Caco-2 (cell line): ENCODE results near the gene P2RX1. TPM values are rescaled to one million over a fixed set of nuclear protein-coding genes. Genes with fewer than 3 reads are reported as not detected.

Experiments
- BruUV-seq: library from RNA; stranded (reverse); fragments of 400-500 nt; replicated peaks from 2 replicates; lab custom pipeline; 2021; lab: Mats Ljungman, UMichigan
- CTCF ChIA-PET: fragments of 300-600 bp; sonication (Branson Sonifier 250); formaldehyde crosslinking; loops from one replicate; lab custom pipeline; 2022; ENCODE audit warnings: antibody characterized with exemption; lab: Charles Lee
- POLR2A ChIA-PET: fragments of 300-600 bp; sonication (Branson Sonifier 250); formaldehyde crosslinking; loops from one replicate; lab custom pipeline; 2022; ENCODE audit warnings: antibody characterized with exemption; lab: Charles Lee
- DNase-seq, 2 experiments: peaks; one replicate each; pipeline versions ENCODE4 v3.0.0 to v3.0.0-alpha.2; 2020 to 2022
- H3K27me3 ChIP-seq: replicated peaks from 2 replicates; pipeline ENCODE4 v1.6.0; 2011; ENCODE audit warnings: low read length; ENCODE audit not compliant: control insufficient read depth, insufficient read depth
- H3K36me3 ChIP-seq: 2 replicates; pipeline ENCODE4 v1.5.1; 2011; ENCODE audit warnings: low read length; ENCODE audit not compliant: control insufficient read depth, insufficient read depth
- H3K4me1 ChIP-seq: fragments of 250-450 bp; sonication (Bioruptor Pico); 2 replicates; pipeline ENCODE4 v1.5.1; 2020; ENCODE audit warnings: mild to moderate bottlenecking
- H3K4me3 ChIP-seq: 2 replicates; pipeline ENCODE4 v1.5.1; 2011; ENCODE audit warnings: low read depth, mild to moderate bottlenecking, control low read depth, low read length
- H3K9me3 ChIP-seq: fragments of 250-450 bp; sonication (Bioruptor Pico); 2 replicates; pipeline ENCODE4 v1.5.1; 2020; ENCODE audit warnings: mild to moderate bottlenecking, moderate library complexity
- H3K27ac Mint-ChIP-seq: one replicate; pipeline ENCODE4 v1.8.0; 2022; ENCODE audit warnings: mixed read lengths; ENCODE audit not compliant: unreplicated experiment
- H3K27me3 Mint-ChIP-seq: one replicate; pipeline ENCODE4 v1.8.0; 2022; ENCODE audit warnings: mixed read lengths; ENCODE audit not compliant: insufficient read depth, unreplicated experiment
- H3K36me3 Mint-ChIP-seq: one replicate; pipeline ENCODE4 v1.8.0; 2022; ENCODE audit warnings: mild to moderate bottlenecking, mixed read lengths; ENCODE audit not compliant: insufficient read depth, unreplicated experiment
- H3K4me1 Mint-ChIP-seq: one replicate; pipeline ENCODE4 v1.8.0; 2022; ENCODE audit warnings: low read depth, mixed read lengths; ENCODE audit not compliant: unreplicated experiment
- H3K4me3 Mint-ChIP-seq: one replicate; pipeline ENCODE4 v1.8.0; 2022; ENCODE audit warnings: mild to moderate bottlenecking, moderate library complexity, mixed read lengths; ENCODE audit not compliant: unreplicated experiment
- H3K9me3 Mint-ChIP-seq: one replicate; pipeline ENCODE4 v1.8.0; 2022; ENCODE audit warnings: mixed read lengths; ENCODE audit not compliant: unreplicated experiment
- intact Hi-C: fragments of 100-400 bp; cut with micrococcal nuclease; formaldehyde crosslinking; loops from one replicate; pipeline ENCODE4 v1.10.0; 2022; ENCODE audit not compliant: unreplicated experiment
- total RNA-seq: library from RNA; stranded (reverse); gene quantifications from 2 replicates; pipeline ENCODE4 v1.2.3, GENCODE V29; 2022
- TF ChIP-seq, protein P1 (sequence below), 2 experiments: fragments of 200-600 bp in 1 of 2; IDR thresholded peaks; 1 replicate in 1 of 2; 2 replicates in 1 of 2; pipeline versions ENCODE4 v1.5.1 to v1.8.0; 2011 to 2022; ENCODE audit warnings: antibody characterized with exemption in 1 of 2, control low read depth in 1 of 2, inconsistent platforms in 1 of 2, low read depth in 1 of 2, low read length in 1 of 2, mild to moderate bottlenecking in 1 of 2, moderate library complexity in 1 of 2; ENCODE audit not compliant: insufficient read depth in 1 of 2, severe bottlenecking in 1 of 2, unreplicated experiment in 1 of 2

P2RX1 gene
- total RNA-seq, 1 experiment from 2014 or later = 0.23 TPM

DNA sequence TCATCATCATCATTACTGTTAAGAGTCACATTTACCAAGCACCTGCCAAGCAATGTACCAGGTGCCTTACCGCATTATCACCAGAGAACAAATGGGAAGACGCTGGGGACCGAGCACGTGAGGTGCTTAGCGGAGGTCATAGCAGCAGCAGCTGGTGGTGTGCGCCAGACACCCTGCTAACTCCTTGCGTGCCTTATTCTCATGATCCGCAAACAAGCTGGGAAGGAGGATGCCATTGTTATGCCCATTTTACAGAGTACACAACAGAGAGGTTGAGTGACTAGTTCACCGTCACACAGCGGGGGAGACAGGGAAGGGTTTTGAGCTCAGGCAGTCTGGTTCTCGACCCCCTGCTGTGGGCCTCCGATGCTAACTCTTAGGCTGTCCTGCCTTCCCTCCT is 40.7 kb upstream of the P2RX1 start:
- Mint-ChIP-seq H3K27ac (no peak overlapping the region), H3K27me3 (no peaks in the 10 kb centered on the region), H3K4me1 (peaks cover 7% of the 10 kb centered on the region), H3K36me3 (no peaks in the 10 kb centered on the region), H3K4me3 (no peak overlapping the region), H3K9me3 (no peaks in the 10 kb centered on the region)
- Histone ChIP-seq H3K27me3 (no peaks in the 10 kb centered on the region), H3K4me1 (peaks cover 10% of the 10 kb centered on the region), H3K4me3 (no peak overlapping the region), H3K36me3 (no peaks in the 10 kb centered on the region), H3K9me3 (no peaks in the 10 kb centered on the region)
- BruUV-seq = no TSS peak
- CTCF ChIA-PET = no interaction called here
- POLR2A ChIA-PET = no interaction called here
- no peak for DNase-seq
- TF ChIP-seq, protein P1, sequence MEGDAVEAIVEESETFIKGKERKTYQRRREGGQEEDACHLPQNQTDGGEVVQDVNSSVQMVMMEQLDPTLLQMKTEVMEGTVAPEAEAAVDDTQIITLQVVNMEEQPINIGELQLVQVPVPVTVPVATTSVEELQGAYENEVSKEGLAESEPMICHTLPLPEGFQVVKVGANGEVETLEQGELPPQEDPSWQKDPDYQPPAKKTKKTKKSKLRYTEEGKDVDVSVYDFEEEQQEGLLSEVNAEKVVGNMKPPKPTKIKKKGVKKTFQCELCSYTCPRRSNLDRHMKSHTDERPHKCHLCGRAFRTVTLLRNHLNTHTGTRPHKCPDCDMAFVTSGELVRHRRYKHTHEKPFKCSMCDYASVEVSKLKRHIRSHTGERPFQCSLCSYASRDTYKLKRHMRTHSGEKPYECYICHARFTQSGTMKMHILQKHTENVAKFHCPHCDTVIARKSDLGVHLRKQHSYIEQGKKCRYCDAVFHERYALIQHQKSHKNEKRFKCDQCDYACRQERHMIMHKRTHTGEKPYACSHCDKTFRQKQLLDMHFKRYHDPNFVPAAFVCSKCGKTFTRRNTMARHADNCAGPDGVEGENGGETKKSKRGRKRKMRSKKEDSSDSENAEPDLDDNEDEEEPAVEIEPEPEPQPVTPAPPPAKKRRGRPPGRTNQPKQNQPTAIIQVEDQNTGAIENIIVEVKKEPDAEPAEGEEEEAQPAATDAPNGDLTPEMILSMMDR (IDR thresholded peaks at IDR 0.05; ENCODE audit: insufficient read depth in 1 of 2, low read depth in 1 of 2, low read length in 1 of 2, severe bottlenecking in 1 of 2, unreplicated experiment in 1 of 2) = no peak
- intact Hi-C loops = no loop called here

DNA sequence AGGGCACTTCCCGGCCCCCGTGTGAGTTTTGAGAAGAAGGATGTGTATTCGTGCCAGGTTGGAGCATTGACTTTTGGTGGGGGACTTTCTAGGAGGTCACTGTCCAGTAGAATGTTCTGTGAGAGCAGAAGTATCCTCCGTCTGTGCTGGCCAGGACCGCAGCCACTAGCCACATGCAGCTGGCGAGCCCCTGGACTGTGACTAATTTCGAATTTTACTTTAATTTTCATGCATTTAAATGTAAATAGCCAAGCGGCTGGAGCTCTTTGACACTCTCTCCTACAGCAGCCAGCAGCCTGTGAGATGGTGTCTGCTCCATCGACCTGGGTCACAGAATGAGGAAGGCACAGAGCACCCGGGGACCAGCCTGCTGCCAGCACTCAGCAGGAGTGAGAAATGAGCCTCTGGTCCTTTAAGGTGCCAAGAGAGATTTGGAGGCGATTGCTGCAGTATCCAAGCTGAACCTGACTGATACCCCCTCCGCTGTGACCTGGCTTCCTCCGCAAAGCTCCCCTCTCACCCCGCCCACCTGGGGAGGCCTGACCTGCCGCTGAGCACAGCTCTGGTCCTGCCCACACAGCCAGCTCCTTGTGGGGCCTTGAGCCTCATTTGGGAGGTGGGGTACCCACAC is 40.2 kb upstream of the P2RX1 start:
- no peaks in the 10 kb centered on the region for H3K9me3 ChIP-seq
- TF ChIP-seq, protein P1 (IDR thresholded peaks at IDR 0.05; ENCODE audit: insufficient read depth in 1 of 2, low read depth in 1 of 2, low read length in 1 of 2, severe bottlenecking in 1 of 2, unreplicated experiment in 1 of 2) = no peak
- DNase-seq = no peak
- intact Hi-C loops = no loop called here
- Mint-ChIP-seq H3K27ac (no peak overlapping the region), H3K4me1 (peaks cover 7% of the 10 kb centered on the region), H3K9me3 (no peaks in the 10 kb centered on the region), H3K4me3 (no peak overlapping the region), H3K27me3 (no peaks in the 10 kb centered on the region), H3K36me3 (no peaks in the 10 kb centered on the region)
- H3K4me3 ChIP-seq = no peak overlapping the region
- no TSS peak for BruUV-seq
- CTCF ChIA-PET = no interaction called here
- H3K36me3 ChIP-seq = no peaks in the 10 kb centered on the region
- no peaks in the 10 kb centered on the region for H3K27me3 ChIP-seq
- H3K4me1 ChIP-seq = peaks cover 10% of the 10 kb centered on the region
- POLR2A ChIA-PET = no interaction called here

DNA sequence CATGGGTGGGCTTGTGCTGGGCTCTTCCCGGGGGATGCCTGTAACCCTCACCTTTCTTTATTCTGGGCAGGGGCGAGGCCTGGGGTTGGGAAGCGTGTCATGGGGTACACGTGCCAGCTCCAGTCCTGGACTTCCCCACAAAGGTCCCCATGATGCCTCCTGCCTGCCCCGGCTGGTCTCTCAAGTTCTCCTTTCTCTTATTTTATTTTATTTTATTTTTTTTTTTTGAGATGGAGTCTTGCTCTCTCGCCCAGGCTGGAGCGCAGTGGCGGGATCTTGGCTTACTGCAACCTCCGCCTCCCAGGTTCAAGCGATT is 39.4 kb upstream of the P2RX1 start:
- CTCF ChIA-PET = no interaction called here

More for the DNA sequence above, 39.4 kb upstream of the P2RX1 start:
- Mint-ChIP-seq H3K27ac (no peak overlapping the region), H3K27me3 (no peaks in the 10 kb centered on the region), H3K9me3 (no peaks in the 10 kb centered on the region), H3K4me1 (peaks cover 7% of the 10 kb centered on the region), H3K36me3 (no peaks in the 10 kb centered on the region), H3K4me3 (no peak overlapping the region)
- TF ChIP-seq, protein P1 (IDR thresholded peaks at IDR 0.05; ENCODE audit: insufficient read depth in 1 of 2, low read depth in 1 of 2, low read length in 1 of 2, severe bottlenecking in 1 of 2, unreplicated experiment in 1 of 2) = no peak
- BruUV-seq = no TSS peak
- H3K4me1 ChIP-seq = peaks cover 10% of the 10 kb centered on the region
- no peaks in the 10 kb centered on the region for H3K36me3 ChIP-seq
- DNase-seq = no peak
- intact Hi-C loops = no loop called here
- H3K9me3 ChIP-seq = no peaks in the 10 kb centered on the region
- no peak overlapping the region for H3K4me3 ChIP-seq
- POLR2A ChIA-PET = no interaction called here
- no peaks in the 10 kb centered on the region for H3K27me3 ChIP-seq
